Measurements from ENCODE around the gene PITPNM3.

The PITPNM3 gene

DNA sequence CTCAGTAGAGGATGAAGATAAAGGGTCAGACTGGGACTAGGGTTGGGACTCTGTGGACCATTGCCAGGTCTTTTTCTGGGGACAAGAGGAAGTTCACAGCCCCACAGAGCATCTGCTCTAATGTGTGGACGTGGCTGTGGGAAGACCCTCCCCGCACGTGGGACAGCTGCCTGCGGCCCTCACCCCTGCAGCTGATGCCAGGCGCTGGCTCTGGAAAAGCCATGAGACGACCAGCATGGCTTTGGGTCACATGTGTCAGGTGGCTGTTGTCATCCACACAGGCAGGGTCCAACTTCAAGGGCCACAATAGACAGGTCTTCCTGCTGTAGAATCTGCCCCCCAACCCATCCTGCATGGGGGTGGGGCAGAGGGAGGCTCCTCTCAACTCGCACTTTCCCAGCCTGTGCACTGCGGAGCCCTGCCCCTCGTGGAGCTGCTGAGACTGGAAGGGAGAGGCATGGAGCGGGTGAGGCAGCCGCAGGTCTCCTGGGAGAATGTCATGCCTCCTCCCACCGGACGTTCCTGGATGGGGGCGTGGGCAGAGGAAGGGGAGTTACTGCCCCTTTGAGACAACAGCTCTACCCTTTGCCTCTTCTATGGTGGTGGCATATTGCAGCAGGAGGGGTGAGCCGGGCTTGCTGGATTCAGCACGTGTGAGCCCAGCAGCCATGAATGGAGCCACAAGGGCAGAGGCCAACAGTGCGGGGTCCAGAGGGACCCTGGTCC, 58.7 kb downstream of the PITPNM3 start:
- H3K9ac ChIP-seq, result no peak overlapping the region
- no peak overlapping the region for H2AFZ ChIP-seq (ENCODE audit: low read depth)
- no peaks in the 10 kb centered on the region for H3K27me3 ChIP-seq (ENCODE audit: insufficient read depth, low read depth)
- no peaks in the 10 kb centered on the region for H3K79me2 ChIP-seq (ENCODE audit: insufficient read depth, low read depth)
- H3K4me3 ChIP-seq (IDR thresholded peaks at IDR 0.05; ENCODE audit: insufficient read depth, low read depth, low read length), result no peak overlapping the region
- no peak overlapping the region for H3K27ac ChIP-seq
- H3K4me1 ChIP-seq (ENCODE audit: low read depth, poor library complexity, severe bottlenecking), result no peaks in the 10 kb centered on the region
- H4K20me1 ChIP-seq (ENCODE audit: insufficient read depth), result no peaks in the 10 kb centered on the region
- H3K36me3 ChIP-seq (ENCODE audit: insufficient read depth), result no peaks in the 10 kb centered on the region
- H3K4me2 ChIP-seq, result no peak overlapping the region
- TF ChIP-seq, protein P1, sequence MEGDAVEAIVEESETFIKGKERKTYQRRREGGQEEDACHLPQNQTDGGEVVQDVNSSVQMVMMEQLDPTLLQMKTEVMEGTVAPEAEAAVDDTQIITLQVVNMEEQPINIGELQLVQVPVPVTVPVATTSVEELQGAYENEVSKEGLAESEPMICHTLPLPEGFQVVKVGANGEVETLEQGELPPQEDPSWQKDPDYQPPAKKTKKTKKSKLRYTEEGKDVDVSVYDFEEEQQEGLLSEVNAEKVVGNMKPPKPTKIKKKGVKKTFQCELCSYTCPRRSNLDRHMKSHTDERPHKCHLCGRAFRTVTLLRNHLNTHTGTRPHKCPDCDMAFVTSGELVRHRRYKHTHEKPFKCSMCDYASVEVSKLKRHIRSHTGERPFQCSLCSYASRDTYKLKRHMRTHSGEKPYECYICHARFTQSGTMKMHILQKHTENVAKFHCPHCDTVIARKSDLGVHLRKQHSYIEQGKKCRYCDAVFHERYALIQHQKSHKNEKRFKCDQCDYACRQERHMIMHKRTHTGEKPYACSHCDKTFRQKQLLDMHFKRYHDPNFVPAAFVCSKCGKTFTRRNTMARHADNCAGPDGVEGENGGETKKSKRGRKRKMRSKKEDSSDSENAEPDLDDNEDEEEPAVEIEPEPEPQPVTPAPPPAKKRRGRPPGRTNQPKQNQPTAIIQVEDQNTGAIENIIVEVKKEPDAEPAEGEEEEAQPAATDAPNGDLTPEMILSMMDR (conservative IDR thresholded peaks at IDR 0.05; ENCODE audit: low read depth, low read length), result no peak

DNA sequence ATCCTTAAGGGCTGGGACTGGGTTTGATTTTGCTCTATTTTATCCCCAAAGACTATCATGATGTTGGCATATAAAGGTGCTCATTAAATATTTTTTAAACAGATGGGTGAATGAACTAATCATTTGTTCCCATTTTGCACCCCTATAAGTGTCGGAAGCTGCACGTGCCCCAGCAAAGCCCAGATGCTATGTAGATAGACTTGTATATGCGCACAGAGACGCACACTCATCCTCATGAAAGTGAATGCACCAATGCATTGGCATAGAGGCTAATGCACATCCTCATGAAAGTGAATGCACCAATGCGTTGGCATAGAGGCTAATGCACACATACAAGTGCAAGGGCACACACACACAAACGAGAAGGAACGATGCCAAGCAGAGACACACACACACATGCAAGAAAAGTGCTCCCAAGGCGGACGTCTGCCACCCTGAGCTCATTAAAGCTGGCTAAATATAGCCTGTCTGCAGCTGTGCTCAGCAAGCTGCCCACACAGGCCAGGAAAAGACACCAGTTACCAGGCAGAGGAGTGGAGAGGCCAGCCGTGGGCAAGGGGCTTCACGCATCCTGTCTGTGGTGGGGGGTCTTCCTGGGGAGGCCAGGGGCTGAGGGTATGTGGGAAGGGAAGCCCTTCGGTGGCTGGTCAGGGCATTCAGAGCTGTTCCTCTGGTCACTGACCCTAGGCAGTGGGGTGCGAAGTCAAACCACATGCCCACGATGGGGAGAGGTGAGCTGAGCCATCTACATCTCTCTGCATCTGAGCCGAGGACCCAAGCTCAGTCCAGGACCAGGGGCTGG, 59.5 kb downstream of the PITPNM3 start:
- Histone ChIP-seq H2AFZ (ENCODE audit: low read depth) (no peak overlapping the region), H3K27me3 (ENCODE audit: insufficient read depth, low read depth) (no peaks in the 10 kb centered on the region), H3K4me2 (no peak overlapping the region), H3K4me3 (IDR thresholded peaks at IDR 0.05; ENCODE audit: insufficient read depth, low read depth, low read length) (no peak overlapping the region), H3K4me1 (ENCODE audit: low read depth, poor library complexity, severe bottlenecking) (no peaks in the 10 kb centered on the region), H4K20me1 (ENCODE audit: insufficient read depth) (no peaks in the 10 kb centered on the region), H3K27ac (no peak overlapping the region), H3K36me3 (ENCODE audit: insufficient read depth) (no peaks in the 10 kb centered on the region), H3K9ac (no peak overlapping the region), H3K79me2 (ENCODE audit: insufficient read depth, low read depth) (no peaks in the 10 kb centered on the region)
- TF ChIP-seq, protein P1 (conservative IDR thresholded peaks at IDR 0.05; ENCODE audit: low read depth, low read length), result no peak

DNA sequence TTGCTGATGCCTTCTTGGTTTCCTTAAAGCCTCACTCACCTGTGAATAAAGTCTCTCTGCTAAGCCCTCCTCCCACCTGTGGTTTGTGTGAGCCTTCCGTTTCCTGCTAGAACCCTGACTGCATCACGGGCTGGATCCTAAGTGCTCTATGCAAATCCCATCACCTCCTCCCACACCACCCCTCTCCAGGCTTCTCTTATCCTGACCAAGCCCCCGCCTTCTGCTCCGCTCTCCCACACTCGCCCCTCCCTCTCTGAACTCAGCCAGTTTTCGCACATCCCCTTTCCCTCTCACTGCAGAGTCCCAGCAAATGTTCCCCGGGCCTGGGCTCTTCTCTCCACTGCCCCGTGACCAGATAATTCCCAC, 60.3 kb downstream of the PITPNM3 start:
- H3K9ac ChIP-seq, result no peak overlapping the region

DNA sequence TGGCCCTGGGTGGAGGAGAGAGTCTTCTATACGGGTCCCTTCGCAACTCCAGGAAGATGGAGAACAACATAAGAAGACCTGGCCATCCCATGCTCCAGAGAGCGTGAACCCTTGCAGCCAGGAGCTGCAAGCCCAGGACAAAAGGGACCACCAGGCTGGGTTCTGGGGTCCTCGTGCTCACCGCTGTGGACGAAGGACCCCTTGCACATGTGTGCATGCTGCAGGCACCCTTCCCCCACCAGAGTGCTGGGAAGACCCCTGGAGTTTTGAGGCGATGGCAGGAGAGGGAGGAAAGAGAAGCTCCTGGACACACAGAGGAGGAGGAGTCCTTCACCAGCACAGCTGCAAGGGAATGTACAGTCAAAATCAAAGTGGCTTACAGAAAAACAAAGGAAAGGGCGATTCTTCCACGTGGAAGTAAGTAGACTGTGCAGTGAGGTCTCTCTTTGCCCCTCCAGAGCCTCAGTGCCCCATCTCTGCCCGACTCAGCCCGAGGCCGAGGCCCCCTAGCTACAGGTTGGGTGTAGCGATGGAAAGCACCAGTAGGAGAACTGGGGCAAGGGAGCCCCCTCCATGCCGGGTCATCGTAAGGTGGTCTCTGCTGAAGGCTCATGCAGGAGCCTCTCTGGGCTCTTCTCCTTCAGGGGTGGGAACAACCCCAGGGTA, 60.8 kb downstream of the PITPNM3 start:
- Histone ChIP-seq H3K4me3 (IDR thresholded peaks at IDR 0.05; ENCODE audit: insufficient read depth, low read depth, low read length) (no peak overlapping the region), H2AFZ (ENCODE audit: low read depth) (no peak overlapping the region)

More for the DNA sequence above, 60.3 kb downstream of the PITPNM3 start:
- Histone ChIP-seq H3K27ac (no peak overlapping the region), H3K79me2 (ENCODE audit: insufficient read depth, low read depth) (no peaks in the 10 kb centered on the region), H2AFZ (ENCODE audit: low read depth) (no peak overlapping the region), H3K27me3 (ENCODE audit: insufficient read depth, low read depth) (no peaks in the 10 kb centered on the region), H3K4me3 (IDR thresholded peaks at IDR 0.05; ENCODE audit: insufficient read depth, low read depth, low read length) (no peak overlapping the region), H4K20me1 (ENCODE audit: insufficient read depth) (no peaks in the 10 kb centered on the region), H3K36me3 (ENCODE audit: insufficient read depth) (no peaks in the 10 kb centered on the region), H3K4me1 (ENCODE audit: low read depth, poor library complexity, severe bottlenecking) (no peaks in the 10 kb centered on the region), H3K4me2 (no peak overlapping the region)
- TF ChIP-seq, protein P1 (conservative IDR thresholded peaks at IDR 0.05; ENCODE audit: low read depth, low read length), result no peak

More for the DNA sequence above, 60.8 kb downstream of the PITPNM3 start:
- Histone ChIP-seq H3K36me3 (ENCODE audit: insufficient read depth) (no peaks in the 10 kb centered on the region), H3K79me2 (ENCODE audit: insufficient read depth, low read depth) (no peaks in the 10 kb centered on the region), H3K27ac (no peak overlapping the region), H3K4me2 (no peak overlapping the region), H4K20me1 (ENCODE audit: insufficient read depth) (no peaks in the 10 kb centered on the region), H3K4me1 (ENCODE audit: low read depth, poor library complexity, severe bottlenecking) (no peaks in the 10 kb centered on the region), H3K27me3 (ENCODE audit: insufficient read depth, low read depth) (no peaks in the 10 kb centered on the region), H3K9ac (no peak overlapping the region)
- TF ChIP-seq, protein P1 (conservative IDR thresholded peaks at IDR 0.05; ENCODE audit: low read depth, low read length), result no peak
